GM19372 (cell line): ENCODE results near the gene MRPL11.
"Not testable (repeated sequence)": the region's sequence is repeated elsewhere in the genome, so short reads cannot be mapped to it uniquely, and the experiment has no call there.

ENCODE experiments used
- ATAC-seq: cut with Tn5 transposase; IDR thresholded peaks from one replicate; pipeline ENCODE4 v1.9.1; 2021; ENCODE audit warnings: mild to moderate bottlenecking, low read depth, moderate library complexity; ENCODE audit not compliant: unreplicated experiment

Gene MRPL11

GRCh38 chr11:66467756-66468155 lies 29.1 kb upstream of the MRPL11 start:
- ATAC-seq: no peak

GRCh38 chr11:66467034-66467659 lies 28.5 kb upstream of the MRPL11 start:
- ATAC-seq: no peak

DNA sequence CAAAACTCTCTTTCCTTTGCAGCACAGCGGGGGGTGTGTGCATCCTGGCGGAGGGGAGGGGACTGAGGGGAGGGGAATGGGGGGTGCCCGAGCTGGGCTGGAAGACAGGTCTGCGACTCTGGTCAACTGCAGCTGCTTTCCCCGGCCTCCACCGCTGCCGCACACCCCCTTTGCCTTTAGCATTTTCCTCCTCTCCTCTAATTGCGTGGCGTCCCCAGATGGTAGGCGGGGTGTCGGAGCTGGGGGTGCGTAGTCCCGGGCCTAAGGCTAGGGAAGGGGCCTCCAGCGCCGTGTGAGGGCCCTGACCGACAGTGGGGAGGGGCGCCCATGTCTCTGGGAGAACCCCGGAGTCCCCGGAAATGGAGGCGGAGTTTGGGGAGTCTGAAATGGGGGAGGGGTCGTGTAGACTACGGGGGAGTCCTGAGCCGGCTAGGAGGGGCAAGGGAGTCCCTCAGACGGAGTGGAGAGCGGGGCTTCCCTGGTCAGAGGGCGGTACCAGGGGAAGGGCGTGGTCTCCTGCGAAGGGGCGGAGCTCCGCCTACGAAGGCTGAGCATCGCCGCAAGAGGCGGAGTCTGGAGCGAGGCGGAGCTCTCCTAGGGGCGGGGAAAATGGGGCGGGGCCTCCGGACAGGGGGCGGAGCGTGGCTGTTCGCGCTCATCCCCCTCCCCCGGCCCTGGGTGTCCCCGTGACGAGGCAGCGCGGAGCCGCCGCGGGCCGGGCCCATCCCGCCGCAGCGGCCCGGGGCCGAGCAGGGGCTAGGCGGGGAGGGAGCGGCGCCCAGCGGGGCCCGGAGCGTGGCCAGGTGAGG lies 27.8 kb upstream of the MRPL11 start, which contains the start of gene PELI3:
Gene PELI3 (plus strand): TSS at position 681 of the 809 bp plus-strand sequence. CDS start 1,224 bp downstream, outside the sequence.
- ATAC-seq: peak; percentile 68

- no peak for ATAC-seq
Observed at GRCh38 chr11:66465373-66466224, 27.0 kb upstream of the MRPL11 start.

GRCh38 chr11:66464916-66465315 lies 26.3 kb upstream of the MRPL11 start:
- ATAC-seq: no peak

- not testable (repeated sequence) for ATAC-seq
Observed at GRCh38 chr11:66464116-66464515, 25.5 kb upstream of the MRPL11 start.

GRCh38 chr11:66462911-66463310 lies 24.3 kb upstream of the MRPL11 start:
- no peak for ATAC-seq

- no peak for ATAC-seq
Observed at GRCh38 chr11:66462010-66462409, 23.4 kb upstream of the MRPL11 start.

DNA sequence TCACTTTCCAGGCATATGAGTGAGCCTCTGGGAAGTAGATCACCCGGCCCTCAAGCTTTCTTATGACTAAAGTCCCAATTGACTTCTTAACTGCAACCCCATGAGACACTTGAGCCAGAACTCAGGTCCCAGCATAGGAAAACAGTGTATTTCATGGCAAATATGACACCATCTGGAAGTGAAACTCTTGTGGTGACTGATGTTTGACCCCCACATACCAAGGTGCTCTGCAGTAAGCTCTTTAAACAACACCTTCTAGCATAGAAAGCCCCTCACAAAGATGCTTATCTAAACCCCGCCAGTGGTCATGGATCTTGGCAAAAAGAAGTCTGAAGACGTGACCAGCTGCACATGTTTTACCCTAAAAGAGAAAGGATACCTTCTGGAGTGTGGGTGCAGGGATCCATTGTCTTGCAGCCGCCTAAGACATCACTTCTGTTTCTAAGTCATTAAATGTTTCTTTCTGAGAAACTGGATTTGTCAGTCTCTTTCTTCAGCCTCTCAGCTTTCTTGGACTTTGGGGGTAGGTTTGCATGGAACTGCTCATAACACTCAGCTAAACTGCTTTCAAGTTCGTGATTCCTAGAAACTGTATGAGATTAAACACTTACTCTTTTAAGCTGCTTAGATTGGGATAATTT lies 20.6 kb upstream of the MRPL11 start:
- no peak for ATAC-seq

DNA sequence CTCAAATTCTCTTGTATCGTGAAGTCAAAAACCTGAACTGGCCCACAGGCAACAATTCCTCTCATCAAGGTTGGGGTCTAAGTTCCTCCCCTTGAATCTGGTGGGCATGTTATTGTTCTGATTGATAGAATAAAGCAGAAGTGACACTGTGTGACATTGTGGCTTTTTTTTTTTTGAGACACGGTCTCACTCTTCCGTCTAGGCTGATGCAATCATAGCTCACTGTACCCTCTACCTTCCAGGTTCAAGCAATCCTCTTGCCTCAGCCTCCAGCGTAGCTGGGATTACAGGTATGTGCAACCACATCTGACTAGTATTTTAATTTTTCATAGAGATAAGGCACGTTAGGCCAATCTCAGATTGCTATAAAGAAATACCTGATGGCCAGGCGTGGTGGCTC lies 19.2 kb upstream of the MRPL11 start:
- ATAC-seq: no peak

GRCh38 chr11:66454828-66455227 lies 16.2 kb upstream of the MRPL11 start:
- no peak for ATAC-seq

GRCh38 chr11:66454247-66454646 lies 15.6 kb upstream of the MRPL11 start:
- ATAC-seq: no peak

- no peak for ATAC-seq
Observed at GRCh38 chr11:66451663-66452062, 13.0 kb upstream of the MRPL11 start.

- ATAC-seq: no peak
Observed at GRCh38 chr11:66450560-66450959, 11.9 kb upstream of the MRPL11 start.

DNA sequence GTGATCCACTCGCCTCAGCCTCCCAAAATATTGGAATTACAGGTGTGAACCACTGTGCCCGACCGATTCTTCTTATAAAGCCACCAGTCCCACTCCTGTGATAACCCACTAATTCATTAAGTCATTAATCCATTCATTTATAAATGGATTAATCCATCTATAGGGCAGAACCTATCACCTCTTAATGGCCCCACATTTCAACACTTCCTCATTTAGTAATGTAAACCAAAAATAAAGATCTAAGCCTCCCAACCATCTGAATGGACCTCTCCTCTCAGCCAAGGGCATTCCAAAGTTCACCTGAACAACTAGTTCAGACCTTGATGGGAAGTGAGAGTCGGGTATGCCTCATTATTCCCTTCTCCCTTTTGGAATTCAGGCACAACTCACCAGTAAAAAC lies 9.9 kb upstream of the MRPL11 start:
- ATAC-seq: no peak

DNA sequence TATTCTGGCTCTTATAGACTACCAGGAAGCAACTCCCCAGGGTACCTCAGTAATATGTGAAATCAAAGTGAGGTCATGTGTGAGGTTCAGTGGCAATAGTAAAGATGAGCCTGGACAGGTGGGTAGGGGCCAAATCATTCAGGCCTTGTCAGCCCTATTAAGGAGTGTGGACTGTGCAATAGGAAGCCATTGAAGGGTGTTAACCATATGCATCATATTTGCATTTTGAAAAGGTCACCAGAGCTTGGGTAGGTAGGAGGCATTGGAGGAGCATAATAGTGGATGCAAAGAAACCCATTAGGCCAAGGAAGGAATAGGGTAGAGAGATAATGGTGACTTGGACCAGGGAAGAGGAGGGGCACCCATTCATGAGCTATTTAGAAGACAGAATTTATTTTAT lies 8.4 kb upstream of the MRPL11 start:
- ATAC-seq: no peak

- ATAC-seq: no peak
Observed at GRCh38 chr11:66443602-66444001, 5.0 kb upstream of the MRPL11 start.

DNA sequence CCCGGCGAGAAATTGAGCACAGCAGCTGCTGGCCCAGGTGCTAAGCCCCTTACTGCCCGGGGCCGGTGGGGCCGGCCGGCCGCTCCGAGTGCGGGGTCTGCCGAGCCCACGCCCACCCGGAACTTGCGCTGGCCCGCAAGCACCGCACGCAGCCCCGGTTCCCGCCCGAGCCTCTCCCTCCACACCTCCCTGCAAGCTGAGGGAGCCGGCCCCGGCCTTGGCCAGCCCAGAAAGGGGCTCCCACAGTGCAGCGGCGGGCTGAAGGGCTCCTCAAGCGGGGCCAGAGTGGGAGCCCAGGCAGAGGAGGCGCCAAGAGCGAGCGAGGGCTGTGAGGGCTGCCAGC lies 2.3 kb upstream of the MRPL11 start:
- not testable (repeated sequence) for ATAC-seq

DNA sequence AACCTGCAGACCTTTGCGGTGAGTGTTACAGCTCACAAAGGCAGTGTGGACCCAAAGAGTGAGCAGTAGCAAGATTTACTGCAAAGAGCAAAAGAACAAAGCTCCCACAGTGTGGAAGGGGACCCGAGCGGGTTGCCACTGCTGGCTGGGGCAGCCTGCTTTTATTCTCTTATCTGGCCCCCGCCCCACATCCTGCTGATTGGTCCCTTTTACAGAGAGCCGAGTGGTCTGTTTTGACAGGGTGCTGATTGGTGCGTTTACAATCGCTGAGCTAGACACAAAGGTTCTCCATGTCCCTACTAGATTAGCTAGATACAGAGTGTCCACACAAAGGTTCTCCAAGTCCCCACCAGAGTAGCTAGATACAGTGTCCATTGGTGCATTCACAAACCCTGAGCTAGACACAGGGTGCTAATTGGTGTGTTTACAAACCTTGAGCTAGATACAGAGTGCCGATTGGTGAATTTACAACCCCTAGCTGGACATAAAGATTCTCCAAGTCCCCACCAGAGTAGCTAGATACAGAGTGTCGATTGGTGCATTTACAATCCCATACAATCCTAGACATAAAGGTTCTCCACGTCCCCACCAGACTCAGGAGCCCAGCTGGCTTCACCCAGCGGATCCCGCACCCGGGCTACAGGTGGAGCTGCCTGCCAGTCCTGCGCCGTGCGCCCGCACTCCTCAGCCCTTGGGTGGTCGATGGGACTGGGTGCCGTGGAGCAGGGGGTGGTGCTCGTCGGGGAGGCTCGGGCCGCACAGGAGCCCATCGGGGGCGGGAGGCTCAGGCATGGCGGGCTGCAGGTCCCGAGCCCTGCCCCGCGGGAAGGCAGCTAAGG lies 1.7 kb upstream of the MRPL11 start:
- ATAC-seq: not testable (repeated sequence)

DNA sequence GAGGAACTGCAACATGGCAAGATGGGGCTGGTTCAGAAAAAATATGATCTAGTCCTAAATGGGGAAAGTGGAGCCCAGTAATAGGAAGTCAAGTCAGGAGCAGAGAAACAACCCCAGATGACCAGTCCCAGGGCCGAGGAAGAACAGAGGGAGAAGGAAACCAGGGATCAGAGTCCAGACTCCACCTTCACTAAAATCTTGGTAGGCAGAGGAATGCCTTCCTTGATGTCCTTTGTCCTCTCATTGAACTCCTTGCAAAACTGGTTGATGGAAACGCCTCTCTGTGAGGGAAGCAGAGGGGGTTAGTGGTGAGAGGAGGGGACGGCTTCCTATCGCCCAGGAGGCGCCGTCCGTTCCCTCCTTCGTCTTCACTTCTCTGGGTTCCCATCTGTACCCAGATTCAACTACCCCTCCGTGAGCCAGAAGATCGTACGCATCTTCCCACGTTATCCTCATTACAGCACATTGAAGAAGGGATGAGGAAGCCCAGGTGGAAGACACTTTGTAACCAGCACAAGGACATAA lies 607 bp downstream of the MRPL11 start:
- ATAC-seq: no peak
